ENCODE results near the gene GSTO2. TPM values are rescaled to one million over a fixed set of nuclear protein-coding genes. Genes with fewer than 3 reads are reported as not detected.

Gene GSTO2
- total and polyA plus RNA-seq, 2 of the 13 experiments (the other 11 are each of a cell fraction or from before 2014, with no cell fraction given) = 2.1 to 7.9 TPM

DNA sequence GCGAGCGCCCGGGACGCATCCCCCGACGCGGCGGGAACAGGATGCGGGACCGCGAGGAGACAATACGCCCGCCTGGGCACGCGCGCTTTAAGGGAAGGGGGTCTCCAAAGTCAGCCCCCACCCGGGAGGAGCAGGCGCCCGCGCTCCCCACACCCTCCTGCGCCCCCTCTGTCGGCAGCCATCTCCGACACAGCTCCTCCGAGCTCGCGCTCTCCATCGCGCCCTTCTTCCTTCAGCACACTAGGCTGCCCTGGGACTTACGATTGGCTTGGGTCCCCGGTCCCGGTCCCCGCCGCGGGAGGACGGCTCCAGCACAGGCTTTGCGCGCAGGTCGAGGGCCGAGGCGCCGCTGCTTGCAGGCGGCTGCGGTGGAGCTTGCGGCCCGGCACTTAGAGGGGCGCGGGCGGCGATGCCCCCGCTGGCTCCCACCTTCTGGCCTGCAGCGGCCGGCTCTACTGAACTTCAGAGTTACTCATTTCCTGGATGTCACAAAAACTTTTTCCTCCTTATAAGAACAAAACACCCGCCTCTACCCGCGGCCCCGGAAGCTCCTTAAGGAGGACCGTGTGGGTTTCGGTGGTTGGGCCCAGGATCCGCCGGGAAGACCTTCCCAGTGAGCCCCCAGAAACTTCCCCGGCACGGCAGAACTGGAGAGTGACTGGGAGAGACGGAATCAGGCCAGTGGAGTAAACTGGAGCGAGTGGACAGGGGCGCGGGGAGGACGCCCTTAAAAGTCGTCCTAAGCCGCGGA lies 69.2 kb downstream of the GSTO2 start, which contains the start of gene ITPRIP:
TSS of gene ITPRIP (minus strand) at position 481 of the 751 bp plus-strand sequence. CDS start 22,414 bp downstream, outside the sequence.
- H4K20me1 ChIP-seq (ENCODE audit: insufficient read depth, low read length) = no peaks in the 10 kb centered on the region
- intact Hi-C loops (cut with micrococcal nuclease; ENCODE audit: unreplicated experiment) = loop anchor here (1.0 kb wide), 1 partner anchor 8 kb away; no protein-coding TSS in a partner anchor
- peak within 1 kb of the TSS; percentile 65 for H3K9ac ChIP-seq (ENCODE audit: insufficient read depth, low read depth, low read length)
- H3K27ac ChIP-seq (ENCODE audit: extremely low read length, insufficient read depth, low read length) = peak within 1 kb of the TSS; percentile 50
- no peaks in the 10 kb centered on the region for H3K79me2 ChIP-seq (ENCODE audit: insufficient read depth, low read length)
- ChIA-PET POLR2A (interaction anchor here (0.9 to 1.3 kb wide), 9 partner anchors 8 to 128 kb away, joined by 3 to 6 read pairs (median 4); partner anchors contain the start of gene CFAP43), CTCF (ENCODE audit: low intra/inter-chr PET ratio, low total read pairs) (no interaction called here)
- peak within 1 kb of the TSS; percentile 10 for H2AFZ ChIP-seq (ENCODE audit: low read length)
- ATAC-seq (peak; percentile 80), FAIRE-seq (no peak), DNase-seq (ENCODE audit: low spot score) (peak; percentile 33)
- H3K4me2 ChIP-seq (ENCODE audit: low read depth, low read length) = peak within 1 kb of the TSS; percentile 79
- BruUV-seq (replicated peaks) = no TSS peak
- H3K4me1 ChIP-seq (ENCODE audit: insufficient read depth, low read length) = peaks cover 55% of the 10 kb centered on the region
- 0% methylated on average over 35 of the region's 70 CpGs for WGBS (ENCODE audit: low lambda C conversion rate)
- H3K27me3 ChIP-seq (ENCODE audit: control insufficient read depth in 1 of 2, insufficient read depth in 2 of 2, low read length in 2 of 2) = peaks cover 0 to 21% of the 10 kb centered on the region in 2 experiments; a peak in 3 of 5 replicates
- H3K9me3 ChIP-seq (ENCODE audit: low read length) = no peaks in the 10 kb centered on the region
- no peaks in the 10 kb centered on the region; a peak in 1 of 5 replicates for H3K36me3 ChIP-seq (replicated peaks in 1 of 2; ENCODE audit: control insufficient read depth in 1 of 2, insufficient read depth in 2 of 2, low read length in 2 of 2)
- in situ Hi-C loops (cut with HindIII; ENCODE audit: extremely low pct_ligation_motif_present, low pct_unique_long_range_greater_than_20kb) = no loop called here
- H3K4me3 ChIP-seq (replicated peaks in 1 of 3; ENCODE audit: insufficient read depth in 1 of 3, low read depth in 2 of 3, low read length in 3 of 3) = peak within 1 kb of the TSS; percentile 75 to 89 (median 81)
- 0 out of 2 replicates have a peak, but pooled peaks have one; percentile 15 for TF ChIP-seq SP4 (CRISPR knock-in tag; IDR thresholded peaks at IDR 0.05)
- TF ChIP-seq, protein P1, sequence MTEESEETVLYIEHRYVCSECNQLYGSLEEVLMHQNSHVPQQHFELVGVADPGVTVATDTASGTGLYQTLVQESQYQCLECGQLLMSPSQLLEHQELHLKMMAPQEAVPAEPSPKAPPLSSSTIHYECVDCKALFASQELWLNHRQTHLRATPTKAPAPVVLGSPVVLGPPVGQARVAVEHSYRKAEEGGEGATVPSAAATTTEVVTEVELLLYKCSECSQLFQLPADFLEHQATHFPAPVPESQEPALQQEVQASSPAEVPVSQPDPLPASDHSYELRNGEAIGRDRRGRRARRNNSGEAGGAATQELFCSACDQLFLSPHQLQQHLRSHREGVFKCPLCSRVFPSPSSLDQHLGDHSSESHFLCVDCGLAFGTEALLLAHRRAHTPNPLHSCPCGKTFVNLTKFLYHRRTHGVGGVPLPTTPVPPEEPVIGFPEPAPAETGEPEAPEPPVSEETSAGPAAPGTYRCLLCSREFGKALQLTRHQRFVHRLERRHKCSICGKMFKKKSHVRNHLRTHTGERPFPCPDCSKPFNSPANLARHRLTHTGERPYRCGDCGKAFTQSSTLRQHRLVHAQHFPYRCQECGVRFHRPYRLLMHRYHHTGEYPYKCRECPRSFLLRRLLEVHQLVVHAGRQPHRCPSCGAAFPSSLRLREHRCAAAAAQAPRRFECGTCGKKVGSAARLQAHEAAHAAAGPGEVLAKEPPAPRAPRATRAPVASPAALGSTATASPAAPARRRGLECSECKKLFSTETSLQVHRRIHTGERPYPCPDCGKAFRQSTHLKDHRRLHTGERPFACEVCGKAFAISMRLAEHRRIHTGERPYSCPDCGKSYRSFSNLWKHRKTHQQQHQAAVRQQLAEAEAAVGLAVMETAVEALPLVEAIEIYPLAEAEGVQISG (CRISPR knock-in tag; IDR thresholded peaks at IDR 0.05) = peak; percentile 52
- TF ChIP-seq ZNF766 (CRISPR knock-in tag; IDR thresholded peaks at IDR 0.05; ENCODE audit: borderline replicate concordance) = no peak
- TF ChIP-seq ZNF224 (CRISPR knock-in tag; IDR thresholded peaks at IDR 0.05) = 0 out of 2 replicates have a peak, but pooled peaks have one; percentile 12
- 0 out of 2 replicates have a peak, but pooled peaks have one; percentile 28 for TF ChIP-seq CCDC6 (CRISPR knock-in tag; IDR thresholded peaks at IDR 0.05)
- TF ChIP-seq, protein P2, sequence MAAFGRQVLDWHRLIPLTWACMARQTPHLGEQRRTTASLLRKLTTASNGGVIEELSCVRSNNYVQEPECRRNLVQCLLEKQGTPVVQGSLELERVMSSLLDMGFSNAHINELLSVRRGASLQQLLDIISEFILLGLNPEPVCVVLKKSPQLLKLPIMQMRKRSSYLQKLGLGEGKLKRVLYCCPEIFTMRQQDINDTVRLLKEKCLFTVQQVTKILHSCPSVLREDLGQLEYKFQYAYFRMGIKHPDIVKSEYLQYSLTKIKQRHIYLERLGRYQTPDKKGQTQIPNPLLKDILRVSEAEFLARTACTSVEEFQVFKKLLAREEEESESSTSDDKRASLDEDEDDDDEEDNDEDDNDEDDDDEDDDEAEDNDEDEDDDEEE (CRISPR knock-in tag; IDR thresholded peaks at IDR 0.05) = 0 out of 2 replicates have a peak, but pooled peaks have one; percentile 30
- peak; percentile 52; the same call in 1 of the 2 replicates for TF ChIP-seq ZNF44 (CRISPR knock-in tag; IDR thresholded peaks at IDR 0.05)
- TF ChIP-seq, protein P3, sequence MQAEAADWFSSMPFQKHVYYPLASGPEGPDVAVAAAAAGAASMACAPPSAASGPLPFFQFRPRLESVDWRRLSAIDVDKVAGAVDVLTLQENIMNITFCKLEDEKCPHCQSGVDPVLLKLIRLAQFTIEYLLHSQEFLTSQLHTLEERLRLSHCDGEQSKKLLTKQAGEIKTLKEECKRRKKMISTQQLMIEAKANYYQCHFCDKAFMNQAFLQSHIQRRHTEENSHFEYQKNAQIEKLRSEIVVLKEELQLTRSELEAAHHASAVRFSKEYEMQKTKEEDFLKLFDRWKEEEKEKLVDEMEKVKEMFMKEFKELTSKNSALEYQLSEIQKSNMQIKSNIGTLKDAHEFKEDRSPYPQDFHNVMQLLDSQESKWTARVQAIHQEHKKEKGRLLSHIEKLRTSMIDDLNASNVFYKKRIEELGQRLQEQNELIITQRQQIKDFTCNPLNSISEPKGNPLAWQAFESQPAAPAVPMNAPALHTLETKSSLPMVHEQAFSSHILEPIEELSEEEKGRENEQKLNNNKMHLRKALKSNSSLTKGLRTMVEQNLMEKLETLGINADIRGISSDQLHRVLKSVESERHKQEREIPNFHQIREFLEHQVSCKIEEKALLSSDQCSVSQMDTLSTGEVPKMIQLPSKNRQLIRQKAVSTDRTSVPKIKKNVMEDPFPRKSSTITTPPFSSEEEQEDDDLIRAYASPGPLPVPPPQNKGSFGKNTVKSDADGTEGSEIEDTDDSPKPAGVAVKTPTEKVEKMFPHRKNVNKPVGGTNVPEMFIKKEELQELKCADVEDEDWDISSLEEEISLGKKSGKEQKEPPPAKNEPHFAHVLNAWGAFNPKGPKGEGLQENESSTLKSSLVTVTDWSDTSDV (CRISPR knock-in tag; IDR thresholded peaks at IDR 0.05) = peak; percentile 63; the same call in 1 of the 2 replicates
- TF ChIP-seq, protein P4, sequence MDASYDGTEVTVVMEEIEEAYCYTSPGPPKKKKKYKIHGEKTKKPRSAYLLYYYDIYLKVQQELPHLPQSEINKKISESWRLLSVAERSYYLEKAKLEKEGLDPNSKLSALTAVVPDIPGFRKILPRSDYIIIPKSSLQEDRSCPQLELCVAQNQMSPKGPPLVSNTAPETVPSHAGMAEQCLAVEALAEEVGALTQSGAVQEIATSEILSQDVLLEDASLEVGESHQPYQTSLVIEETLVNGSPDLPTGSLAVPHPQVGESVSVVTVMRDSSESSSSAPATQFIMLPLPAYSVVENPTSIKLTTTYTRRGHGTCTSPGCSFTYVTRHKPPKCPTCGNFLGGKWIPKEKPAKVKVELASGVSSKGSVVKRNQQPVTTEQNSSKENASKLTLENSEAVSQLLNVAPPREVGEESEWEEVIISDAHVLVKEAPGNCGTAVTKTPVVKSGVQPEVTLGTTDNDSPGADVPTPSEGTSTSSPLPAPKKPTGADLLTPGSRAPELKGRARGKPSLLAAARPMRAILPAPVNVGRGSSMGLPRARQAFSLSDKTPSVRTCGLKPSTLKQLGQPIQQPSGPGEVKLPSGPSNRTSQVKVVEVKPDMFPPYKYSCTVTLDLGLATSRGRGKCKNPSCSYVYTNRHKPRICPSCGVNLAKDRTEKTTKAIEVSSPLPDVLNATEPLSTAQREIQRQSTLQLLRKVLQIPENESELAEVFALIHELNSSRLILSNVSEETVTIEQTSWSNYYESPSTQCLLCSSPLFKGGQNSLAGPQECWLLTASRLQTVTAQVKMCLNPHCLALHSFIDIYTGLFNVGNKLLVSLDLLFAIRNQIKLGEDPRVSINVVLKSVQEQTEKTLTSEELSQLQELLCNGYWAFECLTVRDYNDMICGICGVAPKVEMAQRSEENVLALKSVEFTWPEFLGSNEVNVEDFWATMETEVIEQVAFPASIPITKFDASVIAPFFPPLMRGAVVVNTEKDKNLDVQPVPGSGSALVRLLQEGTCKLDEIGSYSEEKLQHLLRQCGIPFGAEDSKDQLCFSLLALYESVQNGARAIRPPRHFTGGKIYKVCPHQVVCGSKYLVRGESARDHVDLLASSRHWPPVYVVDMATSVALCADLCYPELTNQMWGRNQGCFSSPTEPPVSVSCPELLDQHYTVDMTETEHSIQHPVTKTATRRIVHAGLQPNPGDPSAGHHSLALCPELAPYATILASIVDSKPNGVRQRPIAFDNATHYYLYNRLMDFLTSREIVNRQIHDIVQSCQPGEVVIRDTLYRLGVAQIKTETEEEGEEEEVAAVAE (CRISPR knock-in tag; IDR thresholded peaks at IDR 0.05; ENCODE audit: borderline replicate concordance) = no peak

Measured in HepG2 (cell line).